ENCODE data around the gene HMX1.

HMX1 gene

GRCh38 chr4:8866421-8866820 lies 5.2 kb downstream of the HMX1 start:
- H3K27ac ChIP-seq (ENCODE audit: low read length), result no peak overlapping the region
- peaks cover 56 to 75% of the 10 kb centered on the region in 2 donors for H3K27me3 ChIP-seq (ENCODE audit: control insufficient read depth in 1 of 2, insufficient read depth in 2 of 2, low read length in 2 of 2)

GRCh38 chr4:8865681-8866310 lies 5.8 kb downstream of the HMX1 start:
- Histone ChIP-seq H3K9ac (ENCODE audit: low read length in 2 of 2) (no peak overlapping the region), H3K4me3 (ENCODE audit: low read length in 2 of 2) (no peak overlapping the region), H3K27ac (ENCODE audit: low read length) (no peak overlapping the region), H3K27me3 (ENCODE audit: control insufficient read depth in 1 of 2, insufficient read depth in 2 of 2, low read length in 2 of 2) (peaks cover 58 to 78% of the 10 kb centered on the region in 2 donors), H3K9me3 (ENCODE audit: control insufficient read depth in 2 of 2, low read length in 2 of 2) (no peaks in the 10 kb centered on the region), H3K36me3 (ENCODE audit: control insufficient read depth in 2 of 2, insufficient read depth in 2 of 2, low read length in 2 of 2) (no peaks in the 10 kb centered on the region), H3K4me1 (ENCODE audit: control insufficient read depth, insufficient read depth, low read length) (peaks cover 4% of the 10 kb centered on the region)

More at GRCh38 chr4:8866421-8866820, 5.2 kb downstream of the HMX1 start:
- peaks cover 5% of the 10 kb centered on the region for H3K4me1 ChIP-seq (ENCODE audit: control insufficient read depth, insufficient read depth, low read length)
- H3K36me3 ChIP-seq (ENCODE audit: control insufficient read depth in 2 of 2, insufficient read depth in 2 of 2, low read length in 2 of 2), result no peaks in the 10 kb centered on the region
- no peaks in the 10 kb centered on the region for H3K9me3 ChIP-seq (ENCODE audit: control insufficient read depth in 2 of 2, low read length in 2 of 2)
- H3K9ac ChIP-seq (ENCODE audit: low read length in 2 of 2), result no peak overlapping the region
- no peak overlapping the region for H3K4me3 ChIP-seq (ENCODE audit: low read length in 2 of 2)

GRCh38 chr4:8864912-8865680 lies 6.5 kb downstream of the HMX1 start:
- H3K9me3 ChIP-seq (ENCODE audit: control insufficient read depth in 2 of 2, low read length in 2 of 2), result no peaks in the 10 kb centered on the region
- no peak overlapping the region for H3K27ac ChIP-seq (ENCODE audit: low read length)
- H3K9ac ChIP-seq (ENCODE audit: low read length in 2 of 2), result no peak overlapping the region
- H3K4me1 ChIP-seq (ENCODE audit: control insufficient read depth, insufficient read depth, low read length), result peaks cover 4% of the 10 kb centered on the region
- H3K4me3 ChIP-seq (ENCODE audit: low read length in 2 of 2), result no peak overlapping the region
- no peaks in the 10 kb centered on the region for H3K36me3 ChIP-seq (ENCODE audit: control insufficient read depth in 2 of 2, insufficient read depth in 2 of 2, low read length in 2 of 2)
- peaks cover 57 to 80% of the 10 kb centered on the region in 2 donors for H3K27me3 ChIP-seq (ENCODE audit: control insufficient read depth in 1 of 2, insufficient read depth in 2 of 2, low read length in 2 of 2)

DNA sequence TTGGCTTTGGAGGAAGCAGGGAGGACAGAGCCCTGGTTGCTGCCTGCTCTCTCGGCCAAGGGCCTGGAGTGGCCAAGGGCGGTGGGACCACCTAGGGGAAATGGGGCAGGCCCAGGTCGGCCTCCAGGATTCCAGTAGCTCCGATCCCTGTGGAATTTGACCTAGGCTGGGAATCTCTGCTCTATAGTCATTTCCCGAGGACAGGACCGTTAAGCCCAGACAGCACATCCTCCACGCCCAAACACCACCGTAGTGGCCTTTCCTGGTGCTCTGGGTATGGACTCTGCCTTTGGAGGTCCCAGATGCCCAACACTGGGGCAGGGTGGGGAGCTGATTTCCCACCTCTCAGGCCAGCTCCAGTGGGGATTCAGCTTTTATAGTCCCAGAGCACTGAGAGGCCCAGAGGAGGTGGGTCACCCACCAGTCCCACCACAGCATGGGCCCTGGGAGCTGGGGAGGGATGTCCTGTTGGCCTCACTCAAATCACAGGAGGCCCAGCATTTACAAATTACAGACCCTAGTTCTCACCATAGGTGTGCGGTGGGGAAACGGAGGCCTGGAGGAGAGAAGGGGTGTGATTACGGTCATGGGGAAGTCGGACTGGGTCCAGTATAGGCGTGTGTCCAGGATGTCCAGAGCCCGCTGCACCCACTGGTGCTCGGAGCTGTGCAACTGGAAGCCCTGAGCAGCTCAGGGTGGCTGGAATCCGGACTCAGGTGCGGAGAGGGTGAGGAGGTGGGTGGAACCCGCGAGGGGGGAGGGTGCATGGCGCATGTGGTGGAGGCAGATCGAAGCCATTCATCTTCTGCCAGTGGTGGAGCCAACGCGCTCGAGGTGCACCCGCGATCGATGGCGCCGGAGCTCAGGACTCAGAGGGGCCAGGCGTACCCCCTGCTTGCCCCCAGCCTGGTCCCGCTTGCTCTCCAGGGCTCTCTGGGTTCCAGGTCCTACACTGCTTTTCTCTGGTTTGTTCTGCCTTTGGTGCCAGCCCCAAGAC lies 7.7 kb downstream of the HMX1 start:
- H3K9ac ChIP-seq (ENCODE audit: low read length in 2 of 2), result no peak overlapping the region
- H3K9me3 ChIP-seq (ENCODE audit: control insufficient read depth in 2 of 2, low read length in 2 of 2), result no peaks in the 10 kb centered on the region
- no peak overlapping the region for H3K27ac ChIP-seq (ENCODE audit: low read length)
- no peak overlapping the region for H3K4me3 ChIP-seq (ENCODE audit: low read length in 2 of 2)
- no peaks in the 10 kb centered on the region for H3K36me3 ChIP-seq (ENCODE audit: control insufficient read depth in 2 of 2, insufficient read depth in 2 of 2, low read length in 2 of 2)
- peaks cover 56 to 81% of the 10 kb centered on the region in 2 donors for H3K27me3 ChIP-seq (ENCODE audit: control insufficient read depth in 1 of 2, insufficient read depth in 2 of 2, low read length in 2 of 2)
- peaks cover 4% of the 10 kb centered on the region for H3K4me1 ChIP-seq (ENCODE audit: control insufficient read depth, insufficient read depth, low read length)

GRCh38 chr4:8862800-8863685 lies 8.6 kb downstream of the HMX1 start:
- Histone ChIP-seq H3K4me1 (ENCODE audit: control insufficient read depth, insufficient read depth, low read length) (peaks cover 9% of the 10 kb centered on the region), H3K9me3 (ENCODE audit: control insufficient read depth in 2 of 2, low read length in 2 of 2) (no peaks in the 10 kb centered on the region), H3K27me3 (ENCODE audit: control insufficient read depth in 1 of 2, insufficient read depth in 2 of 2, low read length in 2 of 2) (peaks cover 54 to 81% of the 10 kb centered on the region in 2 donors), H3K36me3 (ENCODE audit: control insufficient read depth in 2 of 2, insufficient read depth in 2 of 2, low read length in 2 of 2) (no peaks in the 10 kb centered on the region), H3K27ac (ENCODE audit: low read length) (no peak overlapping the region), H3K4me3 (ENCODE audit: low read length in 2 of 2) (no peak overlapping the region), H3K9ac (ENCODE audit: low read length in 2 of 2) (no peak overlapping the region)

GRCh38 chr4:8862334-8862733 lies 9.3 kb downstream of the HMX1 start:
- Histone ChIP-seq H3K4me1 (ENCODE audit: control insufficient read depth, insufficient read depth, low read length) (peaks cover 16% of the 10 kb centered on the region), H3K27ac (ENCODE audit: low read length) (no peak overlapping the region), H3K27me3 (ENCODE audit: control insufficient read depth in 1 of 2, insufficient read depth in 2 of 2, low read length in 2 of 2) (peaks cover 54 to 82% of the 10 kb centered on the region in 2 donors), H3K9ac (ENCODE audit: low read length in 2 of 2) (no peak overlapping the region), H3K36me3 (ENCODE audit: control insufficient read depth in 2 of 2, insufficient read depth in 2 of 2, low read length in 2 of 2) (no peaks in the 10 kb centered on the region), H3K4me3 (ENCODE audit: low read length in 2 of 2) (no peak overlapping the region), H3K9me3 (ENCODE audit: control insufficient read depth in 2 of 2, low read length in 2 of 2) (no peaks in the 10 kb centered on the region)

DNA sequence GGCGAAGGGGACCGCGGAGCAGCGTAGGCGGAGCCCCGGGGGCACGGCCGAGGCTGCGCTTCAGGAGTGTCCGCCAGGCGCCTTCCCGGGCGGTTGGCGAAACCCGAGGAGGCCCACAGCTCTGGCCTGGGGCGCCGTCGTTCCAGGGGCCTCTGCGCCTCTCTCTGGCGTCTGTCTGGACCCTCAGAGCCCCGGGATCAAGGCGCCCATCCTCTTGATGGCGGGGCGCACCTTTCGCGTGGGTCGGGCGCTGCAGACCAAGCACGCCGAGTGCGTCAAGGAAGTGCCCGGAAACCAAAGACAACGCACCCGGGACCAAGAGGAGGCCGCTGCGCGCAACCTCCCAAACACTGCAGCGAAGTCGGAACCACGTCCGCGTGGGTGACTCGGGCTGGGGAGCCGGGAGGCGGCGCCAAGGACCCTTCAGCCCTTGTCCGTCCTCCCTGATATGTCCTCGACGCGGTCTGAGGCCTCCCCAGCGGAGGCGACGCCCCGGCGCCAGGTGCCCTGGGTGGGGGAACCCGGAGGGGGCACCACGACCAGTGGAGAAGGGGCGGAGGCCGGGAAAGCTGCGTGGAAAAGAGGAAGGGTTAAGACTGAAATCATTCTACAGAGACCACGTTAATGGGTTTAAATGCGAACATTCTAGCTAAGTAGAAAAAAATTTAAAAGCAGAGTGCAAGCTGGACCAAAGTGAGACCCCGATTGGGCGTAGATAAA lies 9.9 kb downstream of the HMX1 start:
- Histone ChIP-seq H3K27me3 (ENCODE audit: control insufficient read depth in 1 of 2, insufficient read depth in 2 of 2, low read length in 2 of 2) (peaks cover 54 to 81% of the 10 kb centered on the region in 2 donors), H3K4me3 (ENCODE audit: low read length in 2 of 2) (no peak overlapping the region)

GRCh38 chr4:8860892-8861575 lies 10.6 kb downstream of the HMX1 start:
- Histone ChIP-seq H3K4me3 (ENCODE audit: low read length in 2 of 2) (no peak overlapping the region), H3K27ac (ENCODE audit: low read length) (no peak overlapping the region), H3K27me3 (ENCODE audit: control insufficient read depth in 1 of 2, insufficient read depth in 2 of 2, low read length in 2 of 2) (peaks cover 49 to 82% of the 10 kb centered on the region in 2 donors), H3K4me1 (ENCODE audit: control insufficient read depth, insufficient read depth, low read length) (peaks cover 17% of the 10 kb centered on the region), H3K9ac (ENCODE audit: low read length in 2 of 2) (no peak overlapping the region), H3K9me3 (ENCODE audit: control insufficient read depth in 2 of 2, low read length in 2 of 2) (no peaks in the 10 kb centered on the region), H3K36me3 (ENCODE audit: control insufficient read depth in 2 of 2, insufficient read depth in 2 of 2, low read length in 2 of 2) (no peaks in the 10 kb centered on the region)

More for the DNA sequence above, 9.9 kb downstream of the HMX1 start:
- Histone ChIP-seq H3K9ac (ENCODE audit: low read length in 2 of 2) (no peak overlapping the region), H3K27ac (ENCODE audit: low read length) (no peak overlapping the region), H3K36me3 (ENCODE audit: control insufficient read depth in 2 of 2, insufficient read depth in 2 of 2, low read length in 2 of 2) (no peaks in the 10 kb centered on the region), H3K9me3 (ENCODE audit: control insufficient read depth in 2 of 2, low read length in 2 of 2) (no peaks in the 10 kb centered on the region), H3K4me1 (ENCODE audit: control insufficient read depth, insufficient read depth, low read length) (peaks cover 17% of the 10 kb centered on the region)
